SK-N-SH treated with all-trans-retinoic acid at 6 μM for 48 hours (cell line): Measurements from ENCODE around the gene LEAP2.

Experiments used
- ATAC-seq: fragments of 200-7000 bp; cut with Tn5 transposase; 3 replicates; pipeline ENCODE4 v1.9.1; 2020; ENCODE audit warnings: mild to moderate bottlenecking, moderate library complexity
- ARNTL ChIP-seq: fragments of 450-650 bp; formaldehyde crosslinking; IDR thresholded peaks from 2 replicates; pipeline ENCODE4 v1.5.0; 2020; ENCODE audit warnings: low read depth, mild to moderate bottlenecking, moderate library complexity, borderline replicate concordance
- CSDC2 ChIP-seq: fragments of 250-450 bp; sonication (Bioruptor Pico); IDR thresholded peaks from 2 replicates; pipeline ENCODE4 v1.5.0; 2020; ENCODE audit warnings: mild to moderate bottlenecking, moderate library complexity
- ESRRG ChIP-seq: fragments of 250-450 bp; sonication (Bioruptor Pico); IDR thresholded peaks from 2 replicates; pipeline ENCODE4 v1.6.1; 2021; ENCODE audit warnings: mild to moderate bottlenecking
- ISL1 ChIP-seq: fragments of 250-450 bp; sonication (Bioruptor Pico); IDR thresholded peaks from 2 replicates; pipeline ENCODE4 v2.1.2; 2022; ENCODE audit warnings: mild to moderate bottlenecking, moderate library complexity
- OSR1 ChIP-seq: fragments of 250-450 bp; sonication (Bioruptor Pico); IDR thresholded peaks from 2 replicates; pipeline ENCODE4 v1.8.0; 2022; ENCODE audit warnings: moderate library complexity, mild to moderate bottlenecking, inconsistent platforms
- PPARA ChIP-seq: fragments of 250-450 bp; sonication (Bioruptor Pico); IDR thresholded peaks from 2 replicates; pipeline ENCODE4 v1.5.0; 2020; ENCODE audit warnings: mild to moderate bottlenecking, borderline replicate concordance
- RARB ChIP-seq: fragments of 250-450 bp; sonication (Bioruptor Pico); IDR thresholded peaks from 2 replicates; pipeline ENCODE4 v1.8.0; 2021; ENCODE audit warnings: mild to moderate bottlenecking, moderate library complexity
- TCF4 ChIP-seq: fragments of 250-450 bp; sonication (Bioruptor Pico); IDR thresholded peaks from 2 replicates; pipeline ENCODE4 v1.8.0; 2021; ENCODE audit warnings: mild to moderate bottlenecking, moderate library complexity, borderline replicate concordance
- TOX ChIP-seq: fragments of 250-450 bp; sonication (Bioruptor Pico); IDR thresholded peaks from 2 replicates; pipeline ENCODE4 v1.8.0; 2021; ENCODE audit warnings: mild to moderate bottlenecking, moderate library complexity, borderline replicate concordance
- ZC3H10 ChIP-seq: fragments of 250-450 bp; sonication (Bioruptor Pico); IDR thresholded peaks from 2 replicates; pipeline ENCODE4 v1.5.1; 2021; ENCODE audit warnings: mild to moderate bottlenecking, moderate library complexity
- ZFP3 ChIP-seq: fragments of 250-450 bp; sonication (Bioruptor Pico); IDR thresholded peaks from 2 replicates; pipeline ENCODE4 v1.5.0; 2020; ENCODE audit warnings: mild to moderate bottlenecking, moderate library complexity
- ZFP30 ChIP-seq: fragments of 450-650 bp; formaldehyde crosslinking; IDR thresholded peaks from 2 replicates; pipeline ENCODE4 v1.5.0; 2022; ENCODE audit warnings: mild to moderate bottlenecking, moderate library complexity
- ZNF565 ChIP-seq: fragments of 450-650 bp; formaldehyde crosslinking; conservative IDR thresholded peaks from 2 replicates; pipeline ENCODE4 v1.5.0; 2020; ENCODE audit warnings: low read depth, mild to moderate bottlenecking, moderate library complexity
- ZNF70 ChIP-seq: fragments of 450-650 bp; formaldehyde crosslinking; IDR thresholded peaks from 2 replicates; pipeline ENCODE4 v1.5.0; 2020; ENCODE audit warnings: mild to moderate bottlenecking, moderate library complexity
- ZNF8 ChIP-seq: fragments of 450-650 bp; formaldehyde crosslinking; IDR thresholded peaks from 2 replicates; pipeline ENCODE4 v1.5.0; 2020; ENCODE audit warnings: mild to moderate bottlenecking, moderate library complexity
- TF ChIP-seq, protein P1 (sequence below): fragments of 250-450 bp; sonication (Bioruptor Pico); IDR thresholded peaks from 2 replicates; pipeline ENCODE4 v1.5.1; 2020; ENCODE audit warnings: low read depth, mild to moderate bottlenecking, moderate library complexity
- TF ChIP-seq, protein P2 (sequence below): fragments of 250-450 bp; sonication (Bioruptor Pico); IDR thresholded peaks from 2 replicates; pipeline ENCODE4 v1.5.0; 2020; ENCODE audit warnings: mild to moderate bottlenecking, moderate library complexity
- TF ChIP-seq, protein P3 (sequence below): fragments of 250-450 bp; sonication (Bioruptor Pico); IDR thresholded peaks from 2 replicates; pipeline ENCODE4 v1.5.1; 2021; ENCODE audit warnings: mild to moderate bottlenecking, moderate library complexity
- TF ChIP-seq, protein P4 (sequence below): fragments of 250-450 bp; sonication (Bioruptor Pico); IDR thresholded peaks from 2 replicates; pipeline ENCODE4 v1.8.0; 2021; ENCODE audit warnings: low read depth, mild to moderate bottlenecking, moderate library complexity, borderline replicate concordance
- TF ChIP-seq, protein P5 (sequence below): fragments of 250-450 bp; sonication (Bioruptor Pico); IDR thresholded peaks from 2 replicates; pipeline ENCODE4 v1.8.0; 2020; ENCODE audit warnings: mild to moderate bottlenecking, moderate library complexity, borderline replicate concordance

LEAP2 gene

DNA sequence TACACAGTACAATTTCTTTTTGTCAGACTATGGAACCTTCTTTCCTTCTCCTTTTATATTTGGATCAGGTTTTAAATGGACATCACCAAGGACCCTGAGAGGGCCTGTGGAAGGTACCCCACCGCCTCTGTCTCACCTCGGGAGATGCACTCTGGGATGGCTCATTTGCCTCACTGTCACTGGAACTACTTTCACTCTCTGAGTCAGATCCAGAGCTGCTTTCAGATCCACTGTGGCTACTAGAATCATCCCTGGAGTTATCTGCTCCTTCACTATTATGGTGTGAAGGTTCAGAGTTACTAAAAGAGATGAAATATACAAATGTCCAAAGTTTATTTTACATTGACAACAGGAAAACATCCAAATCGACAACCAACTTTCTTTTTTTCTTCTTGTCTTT, 24.6 kb downstream of the LEAP2 start (continued):
- no peak for TF ChIP-seq ZC3H10 (CRISPR knock-in tag)
- TF ChIP-seq ZFP30 (CRISPR knock-in tag), result no peak
- TF ChIP-seq, all 23 proteins: peak for 0

DNA sequence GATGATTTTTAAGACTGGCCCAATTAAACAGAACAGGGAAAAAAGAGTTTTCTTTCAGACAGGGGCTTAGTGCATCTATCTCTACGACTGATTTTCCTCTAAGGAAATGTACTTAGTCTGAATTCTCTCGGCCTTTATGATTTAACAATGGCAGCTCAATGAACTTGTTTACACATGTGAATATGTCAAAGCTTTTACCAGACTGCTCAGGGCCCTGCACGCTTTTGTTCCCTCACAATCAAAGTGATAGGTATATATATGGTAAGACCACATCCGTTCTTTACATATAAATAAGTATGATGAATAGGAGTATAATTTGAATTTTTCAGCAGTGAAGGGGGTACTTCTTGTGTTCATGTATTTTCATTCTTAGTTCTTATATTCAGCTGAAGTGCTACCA, 27.6 kb downstream of the LEAP2 start:
- TF ChIP-seq ARNTL (no peak), ZNF565 (CRISPR knock-in tag) (no peak), ZFP3 (CRISPR knock-in tag) (no peak), ZNF8 (no peak), CSDC2 (CRISPR knock-in tag) (no peak), ZFP30 (CRISPR knock-in tag) (no peak), OSR1 (CRISPR knock-in tag) (no peak), ISL1 (no peak), TCF4 (no peak), RARB (no peak), PPARA (no peak)
- TF ChIP-seq, protein P1, sequence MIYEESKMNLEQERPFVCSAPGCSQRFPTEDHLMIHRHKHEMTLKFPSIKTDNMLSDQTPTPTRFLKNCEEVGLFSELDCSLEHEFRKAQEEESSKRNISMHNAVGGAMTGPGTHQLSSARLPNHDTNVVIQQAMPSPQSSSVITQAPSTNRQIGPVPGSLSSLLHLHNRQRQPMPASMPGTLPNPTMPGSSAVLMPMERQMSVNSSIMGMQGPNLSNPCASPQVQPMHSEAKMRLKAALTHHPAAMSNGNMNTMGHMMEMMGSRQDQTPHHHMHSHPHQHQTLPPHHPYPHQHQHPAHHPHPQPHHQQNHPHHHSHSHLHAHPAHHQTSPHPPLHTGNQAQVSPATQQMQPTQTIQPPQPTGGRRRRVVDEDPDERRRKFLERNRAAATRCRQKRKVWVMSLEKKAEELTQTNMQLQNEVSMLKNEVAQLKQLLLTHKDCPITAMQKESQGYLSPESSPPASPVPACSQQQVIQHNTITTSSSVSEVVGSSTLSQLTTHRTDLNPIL (CRISPR knock-in tag), result no peak
- TF ChIP-seq, protein P2, sequence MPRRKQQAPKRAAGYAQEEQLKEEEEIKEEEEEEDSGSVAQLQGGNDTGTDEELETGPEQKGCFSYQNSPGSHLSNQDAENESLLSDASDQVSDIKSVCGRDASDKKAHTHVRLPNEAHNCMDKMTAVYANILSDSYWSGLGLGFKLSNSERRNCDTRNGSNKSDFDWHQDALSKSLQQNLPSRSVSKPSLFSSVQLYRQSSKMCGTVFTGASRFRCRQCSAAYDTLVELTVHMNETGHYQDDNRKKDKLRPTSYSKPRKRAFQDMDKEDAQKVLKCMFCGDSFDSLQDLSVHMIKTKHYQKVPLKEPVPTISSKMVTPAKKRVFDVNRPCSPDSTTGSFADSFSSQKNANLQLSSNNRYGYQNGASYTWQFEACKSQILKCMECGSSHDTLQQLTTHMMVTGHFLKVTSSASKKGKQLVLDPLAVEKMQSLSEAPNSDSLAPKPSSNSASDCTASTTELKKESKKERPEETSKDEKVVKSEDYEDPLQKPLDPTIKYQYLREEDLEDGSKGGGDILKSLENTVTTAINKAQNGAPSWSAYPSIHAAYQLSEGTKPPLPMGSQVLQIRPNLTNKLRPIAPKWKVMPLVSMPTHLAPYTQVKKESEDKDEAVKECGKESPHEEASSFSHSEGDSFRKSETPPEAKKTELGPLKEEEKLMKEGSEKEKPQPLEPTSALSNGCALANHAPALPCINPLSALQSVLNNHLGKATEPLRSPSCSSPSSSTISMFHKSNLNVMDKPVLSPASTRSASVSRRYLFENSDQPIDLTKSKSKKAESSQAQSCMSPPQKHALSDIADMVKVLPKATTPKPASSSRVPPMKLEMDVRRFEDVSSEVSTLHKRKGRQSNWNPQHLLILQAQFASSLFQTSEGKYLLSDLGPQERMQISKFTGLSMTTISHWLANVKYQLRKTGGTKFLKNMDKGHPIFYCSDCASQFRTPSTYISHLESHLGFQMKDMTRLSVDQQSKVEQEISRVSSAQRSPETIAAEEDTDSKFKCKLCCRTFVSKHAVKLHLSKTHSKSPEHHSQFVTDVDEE (CRISPR knock-in tag), result no peak
- no peak for ATAC-seq

DNA sequence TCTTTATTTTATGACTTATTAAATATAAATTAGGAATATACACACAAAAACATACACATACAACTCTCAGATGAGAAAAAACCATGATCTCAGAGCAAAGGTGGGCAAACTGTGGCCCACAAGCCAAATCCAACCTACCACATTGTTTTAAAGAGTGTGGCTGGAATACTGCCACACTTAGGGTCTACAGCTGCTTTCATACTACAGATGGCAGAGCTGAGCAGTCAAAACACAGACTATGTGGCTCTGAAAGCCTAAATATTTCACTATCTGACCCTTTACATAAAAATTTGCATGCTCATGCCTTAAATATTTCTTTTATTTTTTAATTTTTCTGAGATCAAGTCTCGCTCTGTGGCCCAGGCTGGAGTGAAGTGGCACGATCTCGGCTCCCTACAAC, 28.3 kb downstream of the LEAP2 start:
- ATAC-seq, result 0 out of 3 replicates have a peak, but pooled peaks have one; percentile 26
- TF ChIP-seq CSDC2 (CRISPR knock-in tag) (no peak), ZC3H10 (CRISPR knock-in tag) (no peak), TOX (CRISPR knock-in tag) (no peak), ZNF70 (no peak), ESRRG (CRISPR knock-in tag) (no peak), ZNF565 (CRISPR knock-in tag) (no peak), ARNTL (no peak), ZNF8 (no peak)
- TF ChIP-seq, protein P3, sequence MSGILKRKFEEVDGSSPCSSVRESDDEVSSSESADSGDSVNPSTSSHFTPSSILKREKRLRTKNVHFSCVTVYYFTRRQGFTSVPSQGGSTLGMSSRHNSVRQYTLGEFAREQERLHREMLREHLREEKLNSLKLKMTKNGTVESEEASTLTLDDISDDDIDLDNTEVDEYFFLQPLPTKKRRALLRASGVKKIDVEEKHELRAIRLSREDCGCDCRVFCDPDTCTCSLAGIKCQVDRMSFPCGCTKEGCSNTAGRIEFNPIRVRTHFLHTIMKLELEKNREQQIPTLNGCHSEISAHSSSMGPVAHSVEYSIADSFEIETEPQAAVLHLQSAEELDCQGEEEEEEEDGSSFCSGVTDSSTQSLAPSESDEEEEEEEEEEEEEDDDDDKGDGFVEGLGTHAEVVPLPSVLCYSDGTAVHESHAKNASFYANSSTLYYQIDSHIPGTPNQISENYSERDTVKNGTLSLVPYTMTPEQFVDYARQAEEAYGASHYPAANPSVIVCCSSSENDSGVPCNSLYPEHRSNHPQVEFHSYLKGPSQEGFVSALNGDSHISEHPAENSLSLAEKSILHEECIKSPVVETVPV, result no peak
- TF ChIP-seq, protein P2 (CRISPR knock-in tag), result no peak
- TF ChIP-seq, protein P4, sequence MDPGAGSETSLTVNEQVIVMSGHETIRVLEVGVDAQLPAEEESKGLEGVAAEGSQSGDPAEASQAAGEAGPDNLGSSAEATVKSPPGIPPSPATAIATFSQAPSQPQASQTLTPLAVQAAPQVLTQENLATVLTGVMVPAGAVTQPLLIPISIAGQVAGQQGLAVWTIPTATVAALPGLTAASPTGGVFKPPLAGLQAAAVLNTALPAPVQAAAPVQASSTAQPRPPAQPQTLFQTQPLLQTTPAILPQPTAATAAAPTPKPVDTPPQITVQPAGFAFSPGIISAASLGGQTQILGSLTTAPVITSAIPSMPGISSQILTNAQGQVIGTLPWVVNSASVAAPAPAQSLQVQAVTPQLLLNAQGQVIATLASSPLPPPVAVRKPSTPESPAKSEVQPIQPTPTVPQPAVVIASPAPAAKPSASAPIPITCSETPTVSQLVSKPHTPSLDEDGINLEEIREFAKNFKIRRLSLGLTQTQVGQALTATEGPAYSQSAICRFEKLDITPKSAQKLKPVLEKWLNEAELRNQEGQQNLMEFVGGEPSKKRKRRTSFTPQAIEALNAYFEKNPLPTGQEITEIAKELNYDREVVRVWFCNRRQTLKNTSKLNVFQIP (CRISPR knock-in tag), result no peak
- TF ChIP-seq, protein P5, sequence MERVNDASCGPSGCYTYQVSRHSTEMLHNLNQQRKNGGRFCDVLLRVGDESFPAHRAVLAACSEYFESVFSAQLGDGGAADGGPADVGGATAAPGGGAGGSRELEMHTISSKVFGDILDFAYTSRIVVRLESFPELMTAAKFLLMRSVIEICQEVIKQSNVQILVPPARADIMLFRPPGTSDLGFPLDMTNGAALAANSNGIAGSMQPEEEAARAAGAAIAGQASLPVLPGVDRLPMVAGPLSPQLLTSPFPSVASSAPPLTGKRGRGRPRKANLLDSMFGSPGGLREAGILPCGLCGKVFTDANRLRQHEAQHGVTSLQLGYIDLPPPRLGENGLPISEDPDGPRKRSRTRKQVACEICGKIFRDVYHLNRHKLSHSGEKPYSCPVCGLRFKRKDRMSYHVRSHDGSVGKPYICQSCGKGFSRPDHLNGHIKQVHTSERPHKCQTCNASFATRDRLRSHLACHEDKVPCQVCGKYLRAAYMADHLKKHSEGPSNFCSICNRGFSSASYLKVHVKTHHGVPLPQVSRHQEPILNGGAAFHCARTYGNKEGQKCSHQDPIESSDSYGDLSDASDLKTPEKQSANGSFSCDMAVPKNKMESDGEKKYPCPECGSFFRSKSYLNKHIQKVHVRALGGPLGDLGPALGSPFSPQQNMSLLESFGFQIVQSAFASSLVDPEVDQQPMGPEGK (CRISPR knock-in tag), result no peak
- TF ChIP-seq, protein P1 (CRISPR knock-in tag), result no peak
